PC-3 (cell line): ENCODE results near the gene DNM1. TPM values are rescaled to one million over a fixed set of nuclear protein-coding genes. Genes with fewer than 3 reads are reported as not detected.

Experiments used
- ATAC-seq: fragments of 200-7000 bp; cut with Tn5 transposase; 2 replicates; pipeline ENCODE4 v1.9.1; 2020; ENCODE audit warnings: mild to moderate bottlenecking, moderate library complexity
- BruUV-seq: library from RNA; stranded (reverse); fragments of 400-500 nt; replicated peaks from 2 replicates; lab custom pipeline; 2021; lab: Mats Ljungman, UMichigan
- CTCF ChIA-PET: fragments of 300-600 bp; sonication (Branson Sonifier 250); formaldehyde crosslinking; loops from one replicate; lab custom pipeline; 2022; ENCODE audit warnings: antibody characterized with exemption; lab: Charles Lee
- POLR2A ChIA-PET: fragments of 300-600 bp; sonication (Branson Sonifier 250); formaldehyde crosslinking; loops from one replicate; lab custom pipeline; 2022; ENCODE audit warnings: antibody characterized with exemption; ENCODE audit not compliant: unreplicated experiment; lab: Charles Lee
- DNase-seq: peaks from one replicate; pipeline ENCODE4 v3.0.0-alpha.2; 2015
- H2AFZ ChIP-seq: fragments of 300-600 bp; sonication (generic); 2 replicates; pipeline ENCODE4 v1.6.0; 2016; ENCODE audit warnings: antibody characterized with exemption, low read length
- H3F3A ChIP-seq: fragments of 300-600 bp; sonication (generic); one replicate; pipeline ENCODE4 v1.6.0; 2017; ENCODE audit warnings: antibody characterized with exemption, low read length, control low read depth, mild to moderate bottlenecking; ENCODE audit not compliant: unreplicated experiment
- H3K27ac ChIP-seq: fragments of 300-600 bp; sonication (generic); 2 replicates; pipeline ENCODE4 v1.5.1; 2016; ENCODE audit warnings: mild to moderate bottlenecking, low read length
- H3K27me3 ChIP-seq: fragments of 300-600 bp; sonication (generic); 2 replicates; pipeline ENCODE4 v1.6.1; 2016; ENCODE audit warnings: low read length, mixed read lengths
- H3K36me3 ChIP-seq: fragments of 300-600 bp; sonication (generic); 2 replicates; pipeline ENCODE4 v1.6.1; 2016; ENCODE audit warnings: low read depth, mixed run types, low read length, mixed read lengths
- H3K4me1 ChIP-seq: fragments of 300-600 bp; sonication (generic); 2 replicates; pipeline ENCODE4 v1.5.1; 2016; ENCODE audit warnings: low read length; ENCODE audit not compliant: insufficient read depth
- H3K4me2 ChIP-seq: fragments of 300-600 bp; sonication (generic); 2 replicates; pipeline ENCODE4 v1.6.0; 2016; ENCODE audit warnings: low read length
- H3K4me3 ChIP-seq: fragments of 300-600 bp; sonication (generic); 2 replicates; pipeline ENCODE4 v1.5.1; 2016; ENCODE audit warnings: mild to moderate bottlenecking, low read length, mixed read lengths
- H3K79me2 ChIP-seq: fragments of 300-600 bp; sonication (generic); 2 replicates; pipeline ENCODE4 v1.6.1; 2017; ENCODE audit warnings: low read length, mixed read lengths
- H3K9ac ChIP-seq: fragments of 300-600 bp; sonication (generic); 2 replicates; pipeline ENCODE4 v1.6.0; 2016; ENCODE audit warnings: mild to moderate bottlenecking, low read length
- H3K9me2 ChIP-seq: fragments of 300-600 bp; sonication (generic); replicated peaks from 2 replicates; pipeline ENCODE4 v1.6.1; 2016; ENCODE audit warnings: mixed run types, low read length, mixed read lengths
- H3K9me3 ChIP-seq: fragments of 300-600 bp; sonication (generic); 2 replicates; pipeline ENCODE4 v1.6.1; 2016; ENCODE audit warnings: low read length, mixed read lengths
- H4K20me1 ChIP-seq: fragments of 300-600 bp; sonication (generic); 2 replicates; pipeline ENCODE4 v1.6.1; 2016; ENCODE audit warnings: low read length, mixed read lengths
- CTCF ChIP-seq: fragments of 300-600 bp; sonication (generic); conservative IDR thresholded peaks from 2 replicates; pipeline ENCODE4 v1.5.1; 2017; ENCODE audit warnings: antibody characterized with exemption, low read depth, mild to moderate bottlenecking, low read length
- EZH2 ChIP-seq: fragments of 300-600 bp; sonication (generic); IDR thresholded peaks from one replicate; pipeline ENCODE4 v1.6.1; 2017; ENCODE audit warnings: antibody characterized with exemption, mild to moderate bottlenecking, low read length; ENCODE audit not compliant: unreplicated experiment
- EZH2phosphoT487 ChIP-seq: fragments of 300-600 bp; sonication (generic); IDR thresholded peaks from 2 replicates; pipeline ENCODE4 v1.6.1; 2018; ENCODE audit warnings: mild to moderate bottlenecking, antibody characterized with exemption, low read length, borderline replicate concordance
- intact Hi-C: fragments of 100-400 bp; cut with micrococcal nuclease; formaldehyde crosslinking; loops from 2 replicates; pipeline ENCODE4 v1.9.0; 2023
- total RNA-seq: library from RNA; depleted of rRNA; stranded (reverse); fragments of >200 nt; gene quantifications from 2 replicates; pipeline ENCODE4 v1.2.3, GENCODE V29; 2014

DNM1 gene
- total RNA-seq, 1 experiment from 2014 or later = 24.1 TPM

DNA sequence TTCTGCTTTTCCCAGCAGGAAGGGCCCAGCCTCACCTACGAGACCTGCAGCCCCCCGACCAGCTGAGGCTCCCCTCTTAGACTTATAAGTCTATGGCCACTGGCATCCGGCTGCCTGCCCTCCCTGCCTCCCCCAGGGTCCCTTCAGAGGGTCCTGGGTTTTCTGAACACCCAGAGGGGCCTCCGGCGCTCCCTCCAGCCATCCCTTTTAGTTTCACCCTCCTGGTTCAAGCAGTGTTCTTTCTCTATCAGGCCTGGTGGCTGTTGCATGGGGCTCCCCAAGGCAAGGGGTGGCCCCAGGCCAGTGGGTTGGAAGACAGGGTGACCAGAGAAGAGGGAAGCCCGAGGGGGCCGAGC lies 50.8 kb downstream of the DNM1 start:
- Histone ChIP-seq H3K27me3 (no peaks in the 10 kb centered on the region), H3K9ac (no peak overlapping the region), H3K4me1 (no peaks in the 10 kb centered on the region), H3K9me3 (no peaks in the 10 kb centered on the region), H3K4me3 (no peak overlapping the region), H3K4me2 (no peak overlapping the region), H3K27ac (no peak overlapping the region), H4K20me1 (no peaks in the 10 kb centered on the region), H3K9me2 (no peaks in the 10 kb centered on the region), H3K36me3 (no peaks in the 10 kb centered on the region; the same call in 1 of the 2 replicates), H3F3A (no peaks in the 10 kb centered on the region), H2AFZ (no peak overlapping the region), H3K79me2 (no peaks in the 10 kb centered on the region)
- BruUV-seq = no TSS peak
- DNase-seq (no peak), ATAC-seq (no peak)
- CTCF ChIA-PET = interaction anchor here (0.6 kb wide), 2 partner anchors 8 to 170 kb away, joined by 4 read pairs; no protein-coding TSS in a partner anchor
- POLR2A ChIA-PET = interaction anchor here (0.7 kb wide), 1 partner anchor 230 kb away, joined by 3 read pairs; no protein-coding TSS in a partner anchor
- no peak for TF ChIP-seq CTCF
- TF ChIP-seq EZH2phosphoT487 = no peak
- TF ChIP-seq EZH2 = no peak
- intact Hi-C loops = loop anchor here (10.0 kb wide), 1 partner anchor 49 kb away; the partner anchor contains the start of gene DNM1

GRCh38 chr9:128254362-128254761 lies 51.2 kb downstream of the DNM1 start:
- Histone ChIP-seq H3K79me2 (no peaks in the 10 kb centered on the region), H3K9me3 (no peaks in the 10 kb centered on the region), H3K27me3 (no peaks in the 10 kb centered on the region), H3K36me3 (no peaks in the 10 kb centered on the region; the same call in 1 of the 2 replicates), H3K27ac (no peak overlapping the region), H3K4me1 (no peaks in the 10 kb centered on the region), H3K4me3 (no peak overlapping the region), H3F3A (no peaks in the 10 kb centered on the region), H3K4me2 (no peak overlapping the region), H3K9ac (no peak overlapping the region), H2AFZ (no peak overlapping the region), H4K20me1 (no peaks in the 10 kb centered on the region), H3K9me2 (no peaks in the 10 kb centered on the region)
- intact Hi-C loops = loop anchor here (10.0 kb wide), 1 partner anchor 50 kb away; the partner anchor contains the start of gene DNM1
- TF ChIP-seq EZH2 = no peak
- no peak for TF ChIP-seq CTCF
- TF ChIP-seq EZH2phosphoT487 = no peak
- ChIA-PET POLR2A (no interaction called here), CTCF (interaction anchor here (0.6 kb wide), 2 partner anchors 9 to 169 kb away, joined by 4 read pairs; no protein-coding TSS in a partner anchor)
- DNase-seq (no peak), ATAC-seq (no peak)
- no TSS peak for BruUV-seq
